Hypothalamus (tissue), 51 donors: ENCODE results near the gene CCNL2.
A peak's percentile ranks its signal among the peaks of the same experiment; 100 is the strongest.
"Not testable (repeated sequence)": the region's sequence is repeated elsewhere in the genome, so short reads cannot be mapped to it uniquely, and the experiment has no call there.

Source experiments
- DNase-seq, 51 donors: peaks; one replicate each; lab custom pipeline; 2025; lab: John Stamatoyannopoulos, UW

CCNL2 gene

GRCh38 chr1:1399187-1399871 is at the start of gene CCNL2:
Gene CCNL2 (minus strand): TSS chr1:1399335. CDS start chr1:1399306, 29 bp downstream.
- DNase-seq = peak; percentile 79 to 99 (median 96)

DNA sequence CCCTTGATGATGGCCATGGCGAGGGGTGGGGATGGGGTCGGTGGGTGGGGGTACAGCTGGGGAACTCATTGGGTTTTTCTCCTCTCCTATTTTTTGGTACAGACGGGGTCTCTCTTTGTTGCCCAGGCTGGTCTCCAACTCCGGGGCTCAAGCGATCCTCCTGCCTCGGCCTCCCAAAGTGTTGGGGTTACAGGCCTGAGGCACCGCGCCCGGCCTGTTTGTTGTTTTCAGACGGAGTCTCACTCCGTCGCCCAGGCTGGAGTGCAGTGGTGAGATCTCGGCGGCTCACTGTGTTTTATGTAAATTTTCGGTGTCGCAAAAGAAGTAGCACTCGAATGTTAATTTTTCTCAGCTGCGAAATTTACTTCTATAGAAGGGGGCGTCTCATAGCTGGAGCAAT is 47.5 kb upstream of the CCNL2 start:
- DNase-seq = not testable (repeated sequence)

DNA sequence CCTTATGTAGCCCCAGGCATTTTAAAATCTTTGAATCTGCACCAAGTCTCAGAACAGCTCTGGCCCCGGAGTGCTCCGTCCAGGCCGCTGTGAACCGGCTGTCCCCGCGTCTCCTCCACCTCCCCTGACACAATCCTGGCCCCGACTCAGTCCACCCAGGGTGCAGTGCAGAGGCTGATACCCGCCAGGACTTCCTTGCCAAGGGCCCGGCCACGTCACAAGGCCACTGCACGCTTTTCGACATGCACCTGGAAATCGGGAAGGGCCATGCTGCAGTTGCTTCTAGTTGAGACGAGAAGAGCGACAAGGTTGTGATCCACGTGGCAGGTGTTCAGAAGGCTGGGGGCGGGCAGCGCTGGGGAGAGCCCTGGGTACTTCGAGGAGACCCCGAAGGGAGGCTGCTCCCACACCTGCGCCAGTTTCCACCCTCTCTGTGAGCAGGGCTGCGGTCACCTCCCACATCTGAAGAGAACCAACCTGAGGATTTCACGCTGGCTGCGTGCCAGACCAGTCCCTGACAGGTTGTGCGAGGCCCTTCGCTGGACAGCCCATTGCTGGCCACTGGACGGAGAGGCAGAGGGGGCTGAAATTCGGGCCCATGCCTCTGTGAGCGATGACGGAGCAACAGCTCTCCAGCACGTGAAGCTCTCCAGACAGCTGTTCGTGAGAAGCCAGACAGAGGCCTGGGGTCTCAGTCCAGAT is 43.1 kb upstream of the CCNL2 start:
- DNase-seq = no peak

DNA sequence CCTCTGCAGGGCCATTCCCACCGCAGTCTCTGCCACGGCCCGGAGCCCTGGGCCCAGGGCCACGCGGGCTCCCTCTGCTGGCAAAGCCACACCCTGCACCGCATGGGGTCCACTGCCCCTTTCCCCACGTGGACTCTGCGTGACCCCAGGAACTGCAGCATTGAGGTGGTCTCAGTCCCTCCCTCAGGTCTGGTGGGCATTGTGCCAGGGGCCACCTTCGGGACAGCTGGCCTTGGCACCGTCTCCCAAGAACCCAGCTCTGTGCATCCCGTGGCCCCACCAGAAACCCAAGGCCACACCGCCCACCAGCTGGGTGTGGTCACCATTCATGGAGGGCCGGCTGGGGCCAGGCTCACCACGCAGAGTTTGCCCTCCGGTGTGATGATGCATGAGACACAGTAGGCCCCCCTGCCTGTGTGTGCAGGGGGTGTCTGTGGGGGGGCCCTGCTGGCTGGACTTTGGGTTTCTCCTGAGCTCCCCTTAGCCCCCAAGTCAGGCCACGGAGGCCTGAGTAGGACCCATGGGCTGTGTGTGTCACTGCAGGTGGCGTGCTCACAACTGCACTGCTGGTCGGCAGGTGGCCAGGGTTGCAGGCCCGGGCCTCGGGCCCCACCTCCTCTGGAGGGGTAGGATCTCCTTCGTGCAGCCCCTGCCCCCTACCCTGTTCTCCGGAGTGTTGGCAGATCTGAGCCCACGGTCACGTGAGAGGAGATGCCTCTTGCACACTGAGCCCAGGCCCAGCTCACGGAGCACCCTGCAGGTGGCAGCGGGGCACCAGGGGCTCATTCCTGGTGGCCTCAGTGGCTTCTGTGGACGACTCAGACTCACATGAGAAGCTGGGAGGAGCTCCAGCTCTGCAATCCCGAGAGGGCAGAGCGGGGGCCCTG is 42.1 kb upstream of the CCNL2 start:
- peak in 14 of 51 donors; percentile 30 to 69 (median 38) for DNase-seq

DNA sequence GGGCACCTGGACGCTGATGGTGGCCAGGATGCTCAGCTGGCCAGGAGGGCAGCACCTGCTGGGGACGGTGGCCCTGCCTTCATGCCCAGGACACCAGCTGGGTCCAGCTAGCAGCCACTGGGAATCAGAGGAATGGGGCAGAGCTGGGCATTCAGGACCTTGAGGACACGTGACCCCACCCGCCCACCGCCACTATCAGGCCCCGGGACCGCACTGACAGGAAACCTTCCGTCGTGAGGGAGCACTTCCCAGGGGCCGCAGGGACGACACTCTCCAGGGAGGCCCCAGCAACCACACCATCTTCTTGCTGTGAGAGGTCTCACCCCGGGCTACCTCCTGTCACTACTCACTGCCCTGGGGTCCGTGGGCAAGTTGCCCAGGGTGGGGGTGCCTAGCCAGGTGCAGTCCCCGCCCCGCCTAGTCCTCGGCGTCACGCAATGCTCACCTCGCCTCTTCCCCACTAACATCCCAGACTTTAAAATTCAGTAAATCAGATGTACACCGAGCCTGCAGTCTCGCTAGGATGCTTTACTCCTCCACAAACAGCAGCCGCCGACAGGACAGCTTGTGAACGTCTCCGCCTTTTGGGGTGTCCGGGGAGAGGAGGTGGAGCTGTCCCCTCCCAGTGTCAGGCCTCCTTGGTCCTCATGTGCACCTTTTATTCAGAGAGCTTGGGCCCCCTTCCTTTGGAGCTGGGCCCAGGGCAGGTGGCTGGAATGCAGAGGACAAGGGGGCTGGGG is 41.3 kb upstream of the CCNL2 start:
- DNase-seq = no peak

GRCh38 chr1:1439546-1440261 is 40.6 kb upstream of the CCNL2 start:
- no peak for DNase-seq

- DNase-seq = no peak
Measured at GRCh38 chr1:1438531-1439381, 39.6 kb upstream of the CCNL2 start.

DNA sequence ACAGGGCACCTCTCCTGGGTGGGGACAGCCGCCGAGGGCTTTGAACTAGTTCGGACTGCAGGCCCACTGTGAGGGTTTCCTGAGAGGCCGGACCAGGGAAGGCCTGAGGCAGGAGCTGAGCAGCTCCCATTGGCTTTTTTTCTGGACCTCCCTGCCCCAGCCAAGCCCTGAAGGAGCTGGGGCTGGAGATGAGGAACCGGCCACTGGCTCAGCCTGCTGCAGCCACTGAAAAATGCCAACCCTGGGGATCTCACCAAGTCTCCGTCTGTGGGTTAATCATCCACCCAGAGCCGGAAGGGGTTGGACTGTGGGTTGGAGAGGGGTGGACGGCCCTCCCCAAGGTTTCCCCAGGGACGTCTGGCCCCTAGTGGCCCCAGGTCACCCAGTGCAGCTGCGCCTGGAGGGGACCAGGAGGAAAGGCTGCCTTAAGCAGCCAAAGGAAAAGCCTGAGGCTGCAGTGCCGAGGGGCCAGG is 38.8 kb upstream of the CCNL2 start:
- DNase-seq = no peak

GRCh38 chr1:1437033-1437903 is 38.1 kb upstream of the CCNL2 start:
- no peak for DNase-seq

- no peak for DNase-seq
Measured at GRCh38 chr1:1436630-1437032, 37.5 kb upstream of the CCNL2 start.

- DNase-seq = no peak
Measured at GRCh38 chr1:1435911-1436629, 36.9 kb upstream of the CCNL2 start.

DNA sequence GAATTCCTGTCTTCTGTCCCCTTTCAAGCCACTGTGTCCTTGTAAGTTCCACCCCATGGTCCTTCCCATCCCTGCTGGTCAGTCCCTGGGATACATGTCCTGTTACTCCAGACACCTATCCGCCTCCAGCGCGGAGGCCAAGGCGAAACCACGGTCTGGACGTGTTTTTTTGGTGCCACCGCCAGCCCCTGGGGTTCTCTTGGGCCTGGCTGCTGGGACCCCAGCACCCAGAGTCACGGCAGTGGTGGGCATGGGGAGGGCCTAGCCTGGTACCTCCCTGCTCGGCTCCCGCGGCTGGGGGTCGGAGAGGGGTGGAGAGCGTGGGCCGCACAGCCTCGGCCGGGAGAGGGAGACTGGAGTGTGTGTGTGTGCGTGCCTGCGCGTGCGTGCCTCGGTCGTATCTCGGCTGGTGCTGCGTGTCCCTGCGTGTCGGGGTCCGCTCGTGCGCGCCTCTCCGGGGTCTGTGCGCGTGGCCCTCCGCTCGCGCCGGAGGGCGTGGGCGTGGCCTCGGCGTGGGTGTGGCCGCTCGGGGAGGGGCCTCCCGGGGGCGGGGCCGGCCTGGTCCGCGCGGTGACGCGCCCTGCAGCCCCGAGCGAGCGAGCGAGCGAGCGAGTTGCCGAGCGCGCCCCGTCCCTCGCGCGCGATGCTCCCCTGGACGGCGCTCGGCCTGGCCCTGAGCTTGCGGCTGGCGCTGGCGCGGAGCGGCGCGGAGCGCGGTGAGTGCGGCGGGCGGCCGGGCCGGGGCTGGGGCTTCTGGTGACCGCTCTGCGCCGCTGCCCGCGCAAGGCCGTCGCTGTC is 36.2 kb upstream of the CCNL2 start, which contains the start of gene VWA1:
TSS of gene VWA1 (plus strand) at position 585 of the 798 bp plus-strand sequence. CDS start at position 644, 59 bp downstream.
- DNase-seq = peak in 38 of 51 donors; percentile 34 to 85 (median 60)

DNA sequence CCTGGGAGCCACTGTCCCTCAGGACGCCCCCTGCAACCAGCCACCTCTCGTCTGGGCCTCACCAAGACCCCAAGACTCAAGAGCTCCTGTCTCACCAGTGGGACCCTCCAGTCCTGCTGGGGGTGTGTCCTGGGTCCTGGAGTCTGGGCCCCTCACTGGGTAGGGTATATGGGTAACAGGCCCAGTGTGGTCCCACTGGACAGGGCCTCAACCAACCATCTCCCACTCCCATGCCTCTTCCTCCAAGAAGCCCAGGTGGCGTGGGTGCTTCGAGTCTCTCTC is 35.6 kb upstream of the CCNL2 start:
- peak in 1 of 51 donors; percentile 58 for DNase-seq

DNA sequence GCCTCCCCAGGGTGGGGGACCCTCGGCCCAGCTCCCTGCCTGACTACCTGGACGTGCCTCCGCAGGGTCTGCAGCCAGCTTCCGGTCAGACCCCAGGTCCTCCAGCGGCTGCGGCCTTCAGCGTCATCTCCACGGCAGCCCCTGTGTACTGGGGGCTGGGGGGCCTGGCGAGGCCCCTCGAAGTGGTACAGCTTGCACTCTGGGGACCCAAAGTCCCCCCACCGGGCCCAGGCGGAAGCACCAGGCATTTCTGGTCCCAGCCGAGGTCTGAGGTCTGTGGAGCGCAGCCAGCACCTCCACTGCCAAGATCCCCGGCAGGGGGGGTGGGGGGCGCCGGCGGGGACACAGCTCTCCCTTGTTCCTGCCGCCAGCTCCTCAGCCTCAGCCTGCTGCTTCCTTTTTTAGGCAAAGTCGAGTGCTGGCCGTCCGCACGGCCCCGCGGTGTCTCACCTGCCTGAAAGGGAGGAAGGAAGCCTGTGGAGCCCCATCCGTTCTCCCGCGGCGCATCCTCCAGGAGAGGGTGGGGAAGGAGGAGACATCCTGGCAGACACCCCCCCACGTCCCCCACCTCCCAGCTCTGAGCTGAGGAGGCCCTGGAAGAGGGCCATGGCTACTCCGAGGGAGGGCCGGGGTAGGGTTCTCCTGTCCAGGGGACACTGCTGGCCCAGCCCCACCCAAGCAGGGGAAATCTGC is 35.1 kb upstream of the CCNL2 start:
- peak in 46 of 51 donors; percentile 28 to 89 (median 70) for DNase-seq

GRCh38 chr1:1433804-1434130 is 34.6 kb upstream of the CCNL2 start:
- peak in 2 of 51 donors; percentile 55 to 60 for DNase-seq
